ENCODE data around the gene METTL8. TPM values are rescaled to one million over a fixed set of nuclear protein-coding genes. Genes with fewer than 3 reads are reported as not detected.
"Not testable (repeated sequence)": the region's sequence is repeated elsewhere in the genome, so short reads cannot be mapped to it uniquely, and the experiment has no call there.

Gene METTL8
- total RNA-seq, 2 donors from 2014 or later, result 7.6 to 16.3 TPM

GRCh38 chr2:171386627-171387026 lies 47.2 kb downstream of the METTL8 start:
- H3K4me3 ChIP-seq, result no peak overlapping the region

GRCh38 chr2:171383134-171383533 lies 50.7 kb downstream of the METTL8 start:
- no peak for TF ChIP-seq CTCF (IDR thresholded peaks at IDR 0.05)
- no peak for DNase-seq (ENCODE audit: low spot score)
- no peak overlapping the region for H3K4me3 ChIP-seq
- H3K27ac ChIP-seq, result no peak overlapping the region
- no peaks in the 10 kb centered on the region for H3K36me3 ChIP-seq
- H3K27me3 ChIP-seq, result no peaks in the 10 kb centered on the region
- peaks cover 0 to 15% of the 10 kb centered on the region in 2 donors for H3K9me3 ChIP-seq
- no peaks in the 10 kb centered on the region for H3K4me1 ChIP-seq

More at GRCh38 chr2:171386627-171387026, 47.2 kb downstream of the METTL8 start:
- Histone ChIP-seq H3K36me3 (no peaks in the 10 kb centered on the region), H3K9me3 (no peaks in the 10 kb centered on the region), H3K27me3 (no peaks in the 10 kb centered on the region), H3K4me1 (no peaks in the 10 kb centered on the region), H3K27ac (no peak overlapping the region)
- DNase-seq (ENCODE audit: low spot score), result no peak
- TF ChIP-seq CTCF (IDR thresholded peaks at IDR 0.05), result no peak

- H3K27me3 ChIP-seq; H3K4me1 ChIP-seq; H3K36me3 ChIP-seq; H3K27ac ChIP-seq; H3K4me3 ChIP-seq; DNase-seq (ENCODE audit: low spot score): not testable (repeated sequence)
- H3K9me3 ChIP-seq, result peaks cover 0 to 22% of the 10 kb centered on the region in 2 donors
These were observed 51.6 kb downstream of the METTL8 start for GRCh38 chr2:171382175-171382574.

DNA sequence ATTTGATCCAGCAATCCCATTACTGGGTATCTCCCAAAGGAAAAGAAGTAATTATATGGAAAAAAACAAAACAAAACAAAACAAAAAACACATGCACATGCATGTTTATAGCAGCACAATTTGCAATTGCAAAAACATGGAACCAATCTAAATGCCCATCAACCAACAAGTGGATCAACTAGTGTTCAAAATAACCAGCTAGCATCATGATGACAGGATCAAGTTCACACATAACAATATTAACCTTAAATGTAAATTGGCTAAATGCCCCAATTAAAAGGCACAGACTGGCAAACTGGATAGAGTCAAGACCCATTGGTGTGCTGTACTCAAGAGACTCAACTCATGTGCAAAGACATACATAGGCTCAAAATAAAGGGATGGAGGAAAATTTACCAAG lies 55.9 kb downstream of the METTL8 start:
- DNase-seq (ENCODE audit: low spot score); H3K4me1 ChIP-seq; H3K27me3 ChIP-seq; H3K27ac ChIP-seq; H3K36me3 ChIP-seq; H3K4me3 ChIP-seq: not testable (repeated sequence)
- H3K9me3 ChIP-seq, result peaks cover 0 to 22% of the 10 kb centered on the region in 2 donors

- TF ChIP-seq CTCF (IDR thresholded peaks at IDR 0.05), result no peak
- Histone ChIP-seq H3K36me3 (no peaks in the 10 kb centered on the region), H3K4me3 (no peak overlapping the region), H3K4me1 (no peaks in the 10 kb centered on the region), H3K27ac (no peak overlapping the region), H3K9me3 (peaks cover 0 to 19% of the 10 kb centered on the region in 2 donors), H3K27me3 (no peaks in the 10 kb centered on the region)
- no peak for DNase-seq (ENCODE audit: low spot score)
These were observed 66.1 kb downstream of the METTL8 start for GRCh38 chr2:171367692-171368091.

- no peak overlapping the region for H3K27ac ChIP-seq
- no peak for DNase-seq (ENCODE audit: low spot score)
- H3K4me3 ChIP-seq, result no peak overlapping the region
- no peak for TF ChIP-seq CTCF (IDR thresholded peaks at IDR 0.05)
- H3K27me3 ChIP-seq, result no peaks in the 10 kb centered on the region
- no peaks in the 10 kb centered on the region for H3K36me3 ChIP-seq
- no peaks in the 10 kb centered on the region for H3K4me1 ChIP-seq
- peaks cover 0 to 19% of the 10 kb centered on the region in 2 donors for H3K9me3 ChIP-seq
These were observed 68.0 kb downstream of the METTL8 start for GRCh38 chr2:171365778-171366177.

GRCh38 chr2:171365232-171365631 lies 68.6 kb downstream of the METTL8 start:
- H3K27me3 ChIP-seq, result no peaks in the 10 kb centered on the region
- H3K4me1 ChIP-seq, result no peaks in the 10 kb centered on the region
- no peak for TF ChIP-seq CTCF (IDR thresholded peaks at IDR 0.05)
- DNase-seq (ENCODE audit: low spot score), result no peak
- H3K4me3 ChIP-seq, result no peak overlapping the region
- H3K27ac ChIP-seq, result no peak overlapping the region
- no peaks in the 10 kb centered on the region for H3K36me3 ChIP-seq
- H3K9me3 ChIP-seq, result peaks cover 0 to 19% of the 10 kb centered on the region in 2 donors

All from right atrium auricular region (tissue), 2 donors.